DND-41 (cell line): Measurements from ENCODE around the gene UTS2.

Experiments
- ATAC-seq: fragments of 200-7000 bp; cut with Tn5 transposase; 3 replicates; pipeline ENCODE4 v1.9.1; 2021; ENCODE audit warnings: low read depth; ENCODE audit not compliant: insufficient read depth
- DNase-seq: peaks from one replicate; pipeline ENCODE4 v3.0.0-alpha.2; 2020
- H2AFZ ChIP-seq: 2 replicates; pipeline ENCODE4 v1.6.0; 2012; ENCODE audit warnings: low read depth, low read length
- H3K27ac ChIP-seq: 2 replicates; pipeline ENCODE4 v1.5.1; 2012; ENCODE audit warnings: low read length, inconsistent platforms
- H3K27me3 ChIP-seq: fragments of 200-600 bp; sonication (generic); 2 replicates; pipeline ENCODE4 v1.6.0; 2012; ENCODE audit warnings: low read length, mild to moderate bottlenecking, inconsistent platforms; ENCODE audit not compliant: insufficient read depth, poor library complexity
- H3K36me3 ChIP-seq: 2 replicates; pipeline ENCODE4 v1.5.1; 2012; ENCODE audit warnings: low read length, inconsistent platforms; ENCODE audit not compliant: insufficient read depth
- H3K4me1 ChIP-seq: 2 replicates; pipeline ENCODE4 v1.5.1; 2012; ENCODE audit warnings: mild to moderate bottlenecking, low read length; ENCODE audit not compliant: insufficient read depth
- H3K4me2 ChIP-seq: 2 replicates; pipeline ENCODE4 v1.6.0; 2012; ENCODE audit warnings: mild to moderate bottlenecking, moderate library complexity, low read length, inconsistent platforms; ENCODE audit not compliant: insufficient read depth
- H3K4me3 ChIP-seq, 2 experiments: fragments of 200-600 bp in 1 of 2; shearing (Covaris generic) in 1 of 2; 2 replicates each; pipeline ENCODE4 v1.5.1; 2012 to 2016; ENCODE audit warnings: inconsistent platforms in 2 of 2, low read length in 2 of 2, mild to moderate bottlenecking in 2 of 2, low read depth in 1 of 2, moderate library complexity in 1 of 2
- H3K79me2 ChIP-seq: 2 replicates; pipeline ENCODE4 v1.6.0; 2012; ENCODE audit warnings: low read length, inconsistent platforms; ENCODE audit not compliant: insufficient read depth
- H3K9ac ChIP-seq: 2 replicates; pipeline ENCODE4 v1.6.0; 2012; ENCODE audit warnings: low read depth, mild to moderate bottlenecking, inconsistent platforms, low read length, moderate library complexity
- H3K9me3 ChIP-seq: 2 replicates; pipeline ENCODE4 v1.5.1; 2012; ENCODE audit warnings: low read length, moderate library complexity, mild to moderate bottlenecking, inconsistent platforms; ENCODE audit not compliant: insufficient read depth, severe bottlenecking
- H4K20me1 ChIP-seq: 2 replicates; pipeline ENCODE4 v1.6.0; 2012; ENCODE audit warnings: low read length; ENCODE audit not compliant: insufficient read depth
- CTCF ChIP-seq: IDR thresholded peaks from 2 replicates; pipeline ENCODE4 v1.5.1; 2012; ENCODE audit warnings: borderline replicate concordance, low read length, moderate library complexity, mild to moderate bottlenecking; ENCODE audit not compliant: poor library complexity, severe bottlenecking; ENCODE audit errors: extremely low read depth
- EZH2 ChIP-seq: IDR thresholded peaks from 3 replicates; pipeline ENCODE4 v1.6.1; 2012; ENCODE audit warnings: borderline replicate concordance, low read depth, mild to moderate bottlenecking, moderate library complexity, low read length, inconsistent platforms; ENCODE audit not compliant: severe bottlenecking

Gene UTS2

GRCh38 chr1:7862211-7863060, 9.6 kb upstream of the UTS2 start:
- Histone ChIP-seq H3K9ac (no peak overlapping the region), H3K9me3 (no peaks in the 10 kb centered on the region), H3K79me2 (no peaks in the 10 kb centered on the region), H3K27ac (no peak overlapping the region), H3K4me1 (no peaks in the 10 kb centered on the region), H2AFZ (no peak overlapping the region), H3K4me2 (no peak overlapping the region), H3K27me3 (no peaks in the 10 kb centered on the region), H3K4me3 (no peak overlapping the region), H3K36me3 (no peaks in the 10 kb centered on the region), H4K20me1 (no peaks in the 10 kb centered on the region)
- no peak for DNase-seq
- no peak for ATAC-seq
- TF ChIP-seq EZH2, result no peak
- TF ChIP-seq CTCF, result no peak

GRCh38 chr1:7861452-7861851, 8.6 kb upstream of the UTS2 start:
- H3K9ac ChIP-seq, result no peak overlapping the region
- ATAC-seq (no peak), DNase-seq (no peak)
- no peaks in the 10 kb centered on the region for H3K9me3 ChIP-seq
- no peak overlapping the region for H3K4me3 ChIP-seq
- no peaks in the 10 kb centered on the region for H3K79me2 ChIP-seq
- H3K4me2 ChIP-seq, result no peak overlapping the region
- TF ChIP-seq EZH2 (no peak), CTCF (no peak)
- no peak overlapping the region for H3K27ac ChIP-seq
- H3K27me3 ChIP-seq, result no peaks in the 10 kb centered on the region
- no peaks in the 10 kb centered on the region for H3K36me3 ChIP-seq
- no peaks in the 10 kb centered on the region for H3K4me1 ChIP-seq
- H2AFZ ChIP-seq, result no peak overlapping the region
- no peaks in the 10 kb centered on the region for H4K20me1 ChIP-seq

GRCh38 chr1:7860130-7860529, 7.3 kb upstream of the UTS2 start:
- Histone ChIP-seq H3K36me3 (no peaks in the 10 kb centered on the region), H3K4me3 (no peak overlapping the region)

More at GRCh38 chr1:7860130-7860529, 7.3 kb upstream of the UTS2 start:
- H4K20me1 ChIP-seq, result no peaks in the 10 kb centered on the region
- H3K9me3 ChIP-seq, result no peaks in the 10 kb centered on the region
- no peaks in the 10 kb centered on the region for H3K27me3 ChIP-seq
- H3K4me1 ChIP-seq, result no peaks in the 10 kb centered on the region
- TF ChIP-seq EZH2, result no peak
- no peak for TF ChIP-seq CTCF
- no peaks in the 10 kb centered on the region for H3K79me2 ChIP-seq
- no peak for ATAC-seq
- H3K4me2 ChIP-seq, result no peak overlapping the region
- DNase-seq, result no peak
- no peak overlapping the region for H3K27ac ChIP-seq
- H3K9ac ChIP-seq, result no peak overlapping the region
- no peak overlapping the region for H2AFZ ChIP-seq
